ENCODE results near the gene STRA8. TPM values are rescaled to one million over a fixed set of nuclear protein-coding genes. Genes with fewer than 3 reads are reported as not detected.

The STRA8 gene
- polyA plus RNA-seq, 3 donors, result not detected

- Mint-ChIP-seq H3K4me3 (no peak overlapping the region), H3K27me3 (ENCODE audit: low read depth in 3 of 3) (no peaks in the 10 kb centered on the region), H3K27ac (peak overlapping the region in 2 of 7 donors; percentile 35 to 50), H3K4me1 (no peaks in the 10 kb centered on the region), H3K9me3 (no peaks in the 10 kb centered on the region), H3K36me3 (peaks cover 95 to 100% of the 10 kb centered on the region in 2 donors)
- Histone ChIP-seq H3K9me3 (replicated peaks in 1 of 2; ENCODE audit: control insufficient read depth in 1 of 2, insufficient read depth in 1 of 2, low read length in 2 of 2) (no peaks in the 10 kb centered on the region), H3K27me3 (ENCODE audit: control insufficient read depth in 2 of 2, insufficient read depth in 2 of 2, low read length in 2 of 2) (no peaks in the 10 kb centered on the region), H4K20me1 (ENCODE audit: insufficient read depth, low read length) (no peaks in the 10 kb centered on the region), H3K4me1 (ENCODE audit: control insufficient read depth in 1 of 2, insufficient read depth in 2 of 2, low read length in 2 of 2) (no peaks in the 10 kb centered on the region), H3K36me3 (replicated peaks in 1 of 2; ENCODE audit: control insufficient read depth in 1 of 2, insufficient read depth in 2 of 2, low read length in 2 of 2) (peaks cover 92 to 100% of the 10 kb centered on the region in 2 donors), H3K27ac (ENCODE audit: low read depth in 1 of 2, low read length in 2 of 2) (no peak overlapping the region), H3K79me2 (ENCODE audit: insufficient read depth, low read length) (no peaks in the 10 kb centered on the region), H3K4me2 (replicated peaks; ENCODE audit: extremely low read depth, low read length, poor library complexity, severe bottlenecking) (no peak overlapping the region), H2AFZ (ENCODE audit: insufficient read depth, low read depth, low read length, poor library complexity, severe bottlenecking) (no peak overlapping the region), H3K4me3 (replicated peaks in 1 of 3; ENCODE audit: low read depth in 2 of 3, low read length in 3 of 3) (no peak overlapping the region), H3K9ac (ENCODE audit: insufficient read depth, low read length, poor library complexity, severe bottlenecking) (no peak overlapping the region)
- 93% methylated on average over 3 of the region's 4 CpGs for WGBS (ENCODE audit: insufficient coverage)
- no peak for DNase-seq
- no peak for TF ChIP-seq CTCF (IDR thresholded peaks at IDR 0.05)
- intact Hi-C loops (cut with micrococcal nuclease), result no loop called here
These were observed 38.5 kb upstream of the STRA8 start for GRCh38 chr7:135195156-135195555.

- intact Hi-C loops (cut with micrococcal nuclease), result no loop called here
- Mint-ChIP-seq H3K27me3 (ENCODE audit: low read depth in 3 of 3) (no peaks in the 10 kb centered on the region), H3K9me3 (no peaks in the 10 kb centered on the region), H3K27ac (peak overlapping the region in 3 of 7 donors; percentile 16 to 69 (median 64)), H3K36me3 (peaks cover 95 to 100% of the 10 kb centered on the region in 2 donors), H3K4me1 (no peaks in the 10 kb centered on the region), H3K4me3 (no peak overlapping the region)
- Histone ChIP-seq H3K4me3 (replicated peaks in 1 of 3; ENCODE audit: low read depth in 2 of 3, low read length in 3 of 3) (no peak overlapping the region), H3K27ac (ENCODE audit: low read depth in 1 of 2, low read length in 2 of 2) (no peak overlapping the region), H2AFZ (ENCODE audit: insufficient read depth, low read depth, low read length, poor library complexity, severe bottlenecking) (no peak overlapping the region), H3K36me3 (replicated peaks in 1 of 2; ENCODE audit: control insufficient read depth in 1 of 2, insufficient read depth in 2 of 2, low read length in 2 of 2) (peaks cover 94 to 100% of the 10 kb centered on the region in 2 donors), H3K27me3 (ENCODE audit: control insufficient read depth in 2 of 2, insufficient read depth in 2 of 2, low read length in 2 of 2) (no peaks in the 10 kb centered on the region), H3K79me2 (ENCODE audit: insufficient read depth, low read length) (no peaks in the 10 kb centered on the region), H3K4me2 (replicated peaks; ENCODE audit: extremely low read depth, low read length, poor library complexity, severe bottlenecking) (no peak overlapping the region), H4K20me1 (ENCODE audit: insufficient read depth, low read length) (no peaks in the 10 kb centered on the region), H3K9ac (ENCODE audit: insufficient read depth, low read length, poor library complexity, severe bottlenecking) (no peak overlapping the region), H3K9me3 (replicated peaks in 1 of 2; ENCODE audit: control insufficient read depth in 1 of 2, insufficient read depth in 1 of 2, low read length in 2 of 2) (no peaks in the 10 kb centered on the region), H3K4me1 (ENCODE audit: control insufficient read depth in 1 of 2, insufficient read depth in 2 of 2, low read length in 2 of 2) (no peaks in the 10 kb centered on the region)
- no peak for TF ChIP-seq CTCF (IDR thresholded peaks at IDR 0.05)
- WGBS (ENCODE audit: insufficient coverage), result 98% methylated on average over 13 of the region's 14 CpGs
- DNase-seq, result no peak
These were observed 37.5 kb upstream of the STRA8 start for GRCh38 chr7:135195968-135196629.

Measured in CD14-positive monocyte (primary cell).